Uterus (tissue), 2 donors: Measurements from ENCODE around the gene ZC3H7B.

Experiments
- CTCF ChIP-seq, 4 experiments: fragments of 200-600 bp in 2 of 4; fragments of 450-650 bp in 2 of 4; sonication (generic) in 2 of 4; IDR thresholded peaks; one replicate each; pipeline ENCODE4 v1.5.1; 2016 to 2019; ENCODE audit warnings: antibody characterized with exemption in 4 of 4, mild to moderate bottlenecking in 2 of 4, moderate library complexity in 1 of 4
- POLR2A ChIP-seq, 2 donors: fragments of 450-650 bp; IDR thresholded peaks; one replicate each; pipeline ENCODE4 v1.6.1; 2016; ENCODE audit warnings: antibody characterized with exemption in 2 of 2, mild to moderate bottlenecking in 1 of 2, moderate library complexity in 1 of 2

GRCh38 chr22:41360126-41360525 is 58.8 kb downstream of the ZC3H7B start:
- no peak for TF ChIP-seq CTCF (IDR thresholded peaks at IDR 0.05)
- no peak for TF ChIP-seq POLR2A (IDR thresholded peaks at IDR 0.05)
